Uterus (tissue), 2 donors: ENCODE measurements around the gene PAIP1.

Source experiments
- POLR2A ChIP-seq, 2 donors: fragments of 450-650 bp; IDR thresholded peaks; one replicate each; pipeline ENCODE4 v1.6.1; 2016; ENCODE audit warnings: antibody characterized with exemption in 2 of 2, mild to moderate bottlenecking in 1 of 2, moderate library complexity in 1 of 2
- TF ChIP-seq, protein P1 (sequence below), 4 experiments: fragments of 200-600 bp in 2 of 4; fragments of 450-650 bp in 2 of 4; sonication (generic) in 2 of 4; IDR thresholded peaks; one replicate each; pipeline ENCODE4 v1.5.1; 2016 to 2019; ENCODE audit warnings: antibody characterized with exemption in 4 of 4, mild to moderate bottlenecking in 2 of 4, moderate library complexity in 1 of 4

DNA sequence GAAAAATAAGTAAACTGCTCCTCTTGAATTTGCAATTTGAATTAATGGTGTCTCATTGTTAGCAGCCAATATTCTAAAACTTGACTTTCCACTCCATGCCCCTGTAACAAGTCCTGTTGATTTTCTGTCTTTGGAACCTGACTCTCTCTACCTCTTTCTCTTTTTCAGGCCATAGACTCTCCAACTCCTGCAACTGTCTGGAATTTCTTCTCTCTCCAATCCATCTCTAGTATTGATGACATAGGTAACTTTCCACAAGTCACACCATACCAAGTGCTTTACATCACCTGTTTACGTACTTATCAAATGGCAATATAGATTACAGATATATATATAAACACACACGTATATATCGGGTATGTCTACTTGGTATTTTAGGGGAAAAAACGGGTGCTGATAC, 42.9 kb downstream of the PAIP1 start:
- TF ChIP-seq, protein P1, sequence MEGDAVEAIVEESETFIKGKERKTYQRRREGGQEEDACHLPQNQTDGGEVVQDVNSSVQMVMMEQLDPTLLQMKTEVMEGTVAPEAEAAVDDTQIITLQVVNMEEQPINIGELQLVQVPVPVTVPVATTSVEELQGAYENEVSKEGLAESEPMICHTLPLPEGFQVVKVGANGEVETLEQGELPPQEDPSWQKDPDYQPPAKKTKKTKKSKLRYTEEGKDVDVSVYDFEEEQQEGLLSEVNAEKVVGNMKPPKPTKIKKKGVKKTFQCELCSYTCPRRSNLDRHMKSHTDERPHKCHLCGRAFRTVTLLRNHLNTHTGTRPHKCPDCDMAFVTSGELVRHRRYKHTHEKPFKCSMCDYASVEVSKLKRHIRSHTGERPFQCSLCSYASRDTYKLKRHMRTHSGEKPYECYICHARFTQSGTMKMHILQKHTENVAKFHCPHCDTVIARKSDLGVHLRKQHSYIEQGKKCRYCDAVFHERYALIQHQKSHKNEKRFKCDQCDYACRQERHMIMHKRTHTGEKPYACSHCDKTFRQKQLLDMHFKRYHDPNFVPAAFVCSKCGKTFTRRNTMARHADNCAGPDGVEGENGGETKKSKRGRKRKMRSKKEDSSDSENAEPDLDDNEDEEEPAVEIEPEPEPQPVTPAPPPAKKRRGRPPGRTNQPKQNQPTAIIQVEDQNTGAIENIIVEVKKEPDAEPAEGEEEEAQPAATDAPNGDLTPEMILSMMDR (IDR thresholded peaks at IDR 0.05): no peak
- no peak for TF ChIP-seq POLR2A (IDR thresholded peaks at IDR 0.05)
